K562 treated with DMSO at 1 percent for 24 hours (cell line): ENCODE measurements around the gene SFRP5. TPM values are rescaled to one million over a fixed set of nuclear protein-coding genes. Genes with fewer than 3 reads are reported as not detected.

Source experiments
- total RNA-seq: library from RNA; unstranded; fragments of 300-600 nt; gene quantifications from 2 replicates; pipeline ENCODE4 v1.2.3, GENCODE V29; 2022; ENCODE audit warnings: low read depth; ENCODE audit not compliant: insufficient read depth

The SFRP5 gene, protein sequence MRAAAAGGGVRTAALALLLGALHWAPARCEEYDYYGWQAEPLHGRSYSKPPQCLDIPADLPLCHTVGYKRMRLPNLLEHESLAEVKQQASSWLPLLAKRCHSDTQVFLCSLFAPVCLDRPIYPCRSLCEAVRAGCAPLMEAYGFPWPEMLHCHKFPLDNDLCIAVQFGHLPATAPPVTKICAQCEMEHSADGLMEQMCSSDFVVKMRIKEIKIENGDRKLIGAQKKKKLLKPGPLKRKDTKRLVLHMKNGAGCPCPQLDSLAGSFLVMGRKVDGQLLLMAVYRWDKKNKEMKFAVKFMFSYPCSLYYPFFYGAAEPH
- total RNA-seq = not detected in 2 replicates

DNA sequence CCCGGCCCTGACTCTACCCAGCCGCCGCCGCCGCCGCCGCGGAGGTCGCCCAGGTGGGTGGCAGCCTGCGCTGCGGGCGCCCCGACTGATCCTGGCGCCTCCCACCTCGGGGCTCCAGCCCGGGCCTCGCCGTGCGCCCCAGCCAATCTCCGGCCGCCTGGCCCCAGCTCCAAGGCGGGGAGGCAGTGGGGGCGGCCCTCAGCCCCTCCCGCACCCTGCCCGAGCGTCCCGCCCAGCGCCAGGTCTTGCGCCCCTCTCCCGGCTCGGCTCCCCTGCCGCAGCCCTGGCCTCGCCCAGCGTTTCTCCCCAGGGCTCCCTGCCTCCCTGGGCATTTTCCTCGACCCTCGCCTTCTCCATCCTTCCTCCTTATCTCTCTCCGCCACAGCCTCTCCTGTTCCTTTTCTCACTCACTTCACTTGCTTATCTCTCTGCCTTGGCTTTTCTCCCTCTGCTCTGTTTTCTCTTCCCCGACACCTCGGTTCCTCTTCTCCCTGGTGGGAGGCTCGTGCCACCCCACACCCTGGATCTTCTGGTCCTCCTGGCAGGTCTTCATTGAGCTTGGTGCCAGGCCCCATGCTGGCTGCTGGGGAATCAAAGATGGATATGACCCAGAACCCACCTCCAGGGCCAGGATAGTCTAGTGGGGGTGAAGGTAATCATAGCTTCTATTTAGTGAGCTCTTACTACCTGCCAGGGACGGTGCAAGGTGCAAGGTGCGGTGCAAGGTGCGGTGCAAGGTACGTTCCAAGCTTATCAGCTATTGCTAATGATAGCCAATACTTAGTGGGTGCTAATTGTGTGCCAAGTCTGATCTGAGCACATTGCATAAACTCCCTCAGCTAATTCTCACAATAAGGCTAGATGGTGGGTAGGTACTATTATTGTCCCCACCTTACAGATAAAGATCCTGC lies at the start of gene SFRP5:
Gene SFRP5 (minus strand): TSS at position 87 of the 911 bp plus-strand sequence. CDS start 166 bp downstream, outside the sequence.

DNA sequence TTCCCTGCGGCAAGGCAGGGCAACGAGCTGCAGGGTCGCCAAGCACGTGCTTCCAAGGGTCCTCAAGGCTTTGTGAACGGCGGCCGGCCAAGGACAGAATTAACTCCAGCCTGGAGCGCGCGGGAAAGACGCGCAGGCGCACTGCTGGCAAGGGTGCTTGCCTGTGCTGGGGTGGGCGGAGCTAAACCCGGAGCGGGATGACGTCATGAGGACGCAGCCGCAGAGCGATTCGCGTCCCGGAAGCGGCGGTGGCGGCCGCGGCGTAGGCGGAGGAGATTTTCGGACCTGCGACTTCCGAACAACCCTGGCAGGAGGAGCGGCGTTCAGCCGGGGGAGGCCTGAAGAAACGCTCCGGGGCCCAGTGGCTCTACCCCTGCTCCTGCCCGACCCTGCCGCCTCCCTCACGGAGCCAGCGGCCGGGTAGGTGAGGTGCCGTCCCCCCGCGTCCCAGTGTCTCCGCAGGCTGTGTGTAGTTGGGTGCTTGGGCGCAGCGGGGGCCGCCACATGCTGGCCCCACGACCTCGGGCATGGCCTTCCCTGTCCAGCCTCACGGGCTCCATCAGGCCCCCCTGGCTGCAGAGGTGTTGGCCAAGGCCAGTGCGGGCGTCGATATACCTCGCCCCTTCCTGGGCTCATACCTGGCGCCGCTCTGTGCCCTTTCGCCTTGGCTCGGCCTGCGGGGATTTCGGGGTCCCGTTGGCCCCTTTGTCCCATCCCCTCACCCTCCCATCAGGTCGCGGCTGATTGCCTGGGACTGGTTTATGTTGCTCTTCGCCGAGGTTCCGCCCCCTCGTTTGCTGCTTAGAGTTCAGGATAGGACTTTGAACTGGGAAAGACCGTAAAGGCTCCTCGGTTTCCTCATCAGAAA lies 34.7 kb downstream of the SFRP5 start, which contains the start of gene ZFYVE27:
Gene ZFYVE27 (plus strand): TSS at position 227 of the 868 bp plus-strand sequence. CDS start 1,350 bp downstream, outside the sequence.

Other genes with a start within 250 kb of the SFRP5 start
- gene ANKRD2, start 199.2 kb downstream of the SFRP5 start, total RNA-seq = not detected in 2 replicates
- not detected in 2 replicates for gene HOGA1, start 187.6 kb downstream of the SFRP5 start, total RNA-seq
- not detected in 2 replicates for gene C10orf62, start 182.3 kb downstream of the SFRP5 start, total RNA-seq
- 10.2 and 13.4 TPM in 2 replicates for gene MORN4, start 138.5 kb downstream of the SFRP5 start, total RNA-seq
- 27.1 and 28.2 TPM in 2 replicates for gene PI4K2A, start 131.3 kb downstream of the SFRP5 start, total RNA-seq
- gene AVPI1, start 84.8 kb downstream of the SFRP5 start, total RNA-seq = 14.2 and 15.3 TPM in 2 replicates
- gene MARVELD1, start 58.3 kb downstream of the SFRP5 start, total RNA-seq = 8.5 TPM in 2 replicates
- gene ZFYVE27, start 34.9 kb downstream of the SFRP5 start, total RNA-seq = 20.8 and 22.8 TPM in 2 replicates
- gene GOLGA7B, start 77.8 kb upstream of the SFRP5 start, total RNA-seq = 0.14 TPM in 1 of 2 replicates, not detected in the other